HepG2 (cell line): ENCODE data around the gene BTBD8. TPM values are rescaled to one million over a fixed set of nuclear protein-coding genes. Genes with fewer than 3 reads are reported as not detected.

Experiments used
- ATAC-seq: fragments of 200-7000 bp; cut with Tn5 transposase; 3 replicates; pipeline ENCODE4 v1.9.1; 2020; ENCODE audit warnings: mild to moderate bottlenecking, moderate library complexity
- BruUV-seq: library from RNA; stranded (reverse); fragments of 400-500 nt; replicated peaks from 2 replicates; lab custom pipeline; 2021; lab: Mats Ljungman, UMichigan
- CTCF ChIA-PET: fragments of 300-600 bp; formaldehyde crosslinking; extraction: SDS; loops from one replicate; lab custom pipeline; 2021; ENCODE audit warnings: low total read pairs, inconsistent platforms, low intra/inter-chr PET ratio; lab: Yijun Ruan, JAX
- POLR2A ChIA-PET: fragments of 350-600 bp; sonication (Branson Sonifier 250); formaldehyde crosslinking; loops from one replicate; lab custom pipeline; 2020; ENCODE audit warnings: antibody characterized with exemption, inconsistent platforms; lab: Yijun Ruan, JAX
- DNase-seq: peaks from one replicate; pipeline ENCODE4 v3.0.0-alpha.2; 2015; ENCODE audit warnings: low spot score
- FAIRE-seq: peaks from 3 replicates; lab custom pipeline; 2011; peaks lifted over from hg19 to GRCh38; lab: Jason Lieb, UNC
- H2AFZ ChIP-seq: one replicate; pipeline ENCODE4 v1.6.1; 2011; ENCODE audit warnings: low read length, inconsistent platforms
- H3K27ac ChIP-seq: fragments of 300-600 bp; 3 replicates; pipeline ENCODE4 v1.8.0; 2011; ENCODE audit warnings: mixed run types, mild to moderate bottlenecking, mixed read lengths, low read length, inconsistent platforms; ENCODE audit not compliant: insufficient read depth; ENCODE audit errors: extremely low read length
- H3K27me3 ChIP-seq, 2 experiments: fragments of 200-600 bp in 1 of 2; 2 replicates in 1 of 2; 3 replicates in 1 of 2; pipeline versions ENCODE4 v1.6.0 to v1.8.0; 2011; ENCODE audit warnings: low read length in 2 of 2, mild to moderate bottlenecking in 2 of 2, moderate library complexity in 2 of 2, inconsistent platforms in 1 of 2; ENCODE audit not compliant: insufficient read depth in 2 of 2, control insufficient read depth in 1 of 2
- H3K36me3 ChIP-seq, 2 experiments: fragments of 200-600 bp in 1 of 2; replicated peaks in 1 of 2; 2 replicates in 1 of 2; 3 replicates in 1 of 2; pipeline versions ENCODE4 v1.5.1 to v1.8.0; 2011; ENCODE audit warnings: low read length in 2 of 2, inconsistent platforms in 1 of 2; ENCODE audit not compliant: insufficient read depth in 2 of 2, control insufficient read depth in 1 of 2
- H3K4me1 ChIP-seq: 2 replicates; pipeline ENCODE4 v1.5.1; 2012; ENCODE audit warnings: low read length, inconsistent platforms; ENCODE audit not compliant: insufficient read depth
- H3K4me2 ChIP-seq: 2 replicates; pipeline ENCODE4 v1.6.0; 2011; ENCODE audit warnings: low read depth, low read length, inconsistent platforms
- H3K4me3 ChIP-seq, 3 experiments: fragments of 200-600 bp in 1 of 3; sonication (generic), shearing (Covaris generic) in 1 of 3; replicated peaks in 1 of 3; 2 replicates each; pipeline ENCODE4 v1.5.1; 2011 to 2016; ENCODE audit warnings: low read length in 3 of 3, inconsistent platforms in 2 of 3, low read depth in 2 of 3, mild to moderate bottlenecking in 2 of 3, control low read depth in 1 of 3, mixed read lengths in 1 of 3; ENCODE audit not compliant: insufficient read depth in 1 of 3
- H3K79me2 ChIP-seq: one replicate; pipeline ENCODE4 v1.6.1; 2011; ENCODE audit warnings: low read length, inconsistent platforms; ENCODE audit not compliant: insufficient read depth
- H3K9ac ChIP-seq: 2 replicates; pipeline ENCODE4 v1.6.0; 2011; ENCODE audit warnings: mild to moderate bottlenecking, low read depth, low read length, inconsistent platforms; ENCODE audit not compliant: insufficient read depth
- H3K9me3 ChIP-seq: 2 replicates; pipeline ENCODE4 v1.5.1; 2012; ENCODE audit warnings: mild to moderate bottlenecking, low read length
- H4K20me1 ChIP-seq: 2 replicates; pipeline ENCODE4 v1.6.0; 2011; ENCODE audit warnings: inconsistent platforms, mild to moderate bottlenecking, low read length, moderate library complexity; ENCODE audit not compliant: insufficient read depth
- EZH2 ChIP-seq: conservative IDR thresholded peaks from 2 replicates; pipeline ENCODE4 v1.6.1; 2012; ENCODE audit warnings: mild to moderate bottlenecking, low read depth, low read length, moderate library complexity
- HOXA3 ChIP-seq: sonication (generic); formaldehyde crosslinking; IDR thresholded peaks from 2 replicates; pipeline ENCODE4 v1.5.0; 2020; ENCODE audit warnings: missing genetic modification reagents
- NR2F1 ChIP-seq, 2 experiments: fragments of 450-650 bp in 1 of 2; formaldehyde crosslinking in 1 of 2; IDR thresholded peaks; 2 replicates each; pipeline versions ENCODE4 v1.5.0 to v1.6.1; 2016 to 2020; ENCODE audit warnings: mild to moderate bottlenecking in 1 of 2, missing compliant biosample characterization in 1 of 2, missing genetic modification reagents in 1 of 2, moderate library complexity in 1 of 2
- ZKSCAN1 ChIP-seq: fragments of 150-350 bp; IDR thresholded peaks from 2 replicates; pipeline ENCODE4 v1.6.1; 2014; ENCODE audit warnings: low read length
- ZNF446 ChIP-seq: sonication (generic); formaldehyde crosslinking; IDR thresholded peaks from 2 replicates; pipeline ENCODE4 v1.5.0; 2020; ENCODE audit warnings: mild to moderate bottlenecking, missing genetic modification reagents
- ZNF567 ChIP-seq: sonication (generic); formaldehyde crosslinking; IDR thresholded peaks from 2 replicates; pipeline ENCODE4 v1.8.1; 2023; ENCODE audit warnings: mild to moderate bottlenecking, missing genetic modification reagents, borderline replicate concordance
- WGBS: methylation state at CpG from one replicate; pipeline ENCODE4 v1.1.6; 2017; ENCODE audit warnings: low lambda C conversion rate; 5-methylcytosine and 5-hydroxymethylcytosine counted together
- in situ Hi-C: cut with HindIII; loops from 2 replicates; pipeline ENCODE4 v1.10.0; 2017; ENCODE audit warnings: low pct_unique_long_range_greater_than_20kb; ENCODE audit not compliant: extremely low pct_ligation_motif_present
- intact Hi-C: fragments of 100-400 bp; cut with micrococcal nuclease; formaldehyde crosslinking; loops from one replicate; pipeline ENCODE4 v1.10.0; 2022; ENCODE audit not compliant: unreplicated experiment
- polyA plus RNA-seq, 8 experiments: library from polyadenylated mRNA; depleted of rRNA in 3 of 8; stranded (reverse) in 7 of 8; unstranded in 1 of 8; fragments of >200 nt; fragmentation: Illumina TruSeq in 4 of 8; extraction: Trizol in 4 of 8; gene quantifications; 2 replicates each; pipeline versions ENCODE4 v1.2.1 to v1.2.3, GENCODE V29; 2011 to 2016; ENCODE audit warnings: low read depth in 4 of 8, missing spikeins in 1 of 8, mixed read lengths in 1 of 8; ENCODE audit not compliant: insufficient read depth in 1 of 8
- total RNA-seq, 5 experiments: library from RNA; depleted of rRNA; stranded (reverse); fragments of >200 nt; fragmentation: Illumina TruSeq; extraction: Trizol; gene quantifications; 2 replicates each; pipeline ENCODE4 v1.2.3, GENCODE V29; 2016; ENCODE audit warnings: low read depth in 1 of 5
- TF ChIP-seq, protein P1 (sequence below): sonication (generic); formaldehyde crosslinking; IDR thresholded peaks from 2 replicates; pipeline ENCODE4 v1.5.1; 2020; ENCODE audit warnings: missing genetic modification reagents, mild to moderate bottlenecking, borderline replicate concordance
- TF ChIP-seq, protein P2 (sequence below): sonication (generic); formaldehyde crosslinking; IDR thresholded peaks from 2 replicates; pipeline ENCODE4 v1.4.0; 2020; ENCODE audit warnings: missing genetic modification reagents
- TF ChIP-seq, protein P3 (sequence below): sonication (generic); formaldehyde crosslinking; IDR thresholded peaks from 2 replicates; pipeline ENCODE4 v1.4.0; 2020; ENCODE audit warnings: missing genetic modification reagents, borderline replicate concordance

Gene BTBD8
- total and polyA plus RNA-seq, 2 of the 13 experiments (the other 11 are each of a cell fraction or from before 2014, with no cell fraction given): 0.41 to 1.8 TPM

DNA sequence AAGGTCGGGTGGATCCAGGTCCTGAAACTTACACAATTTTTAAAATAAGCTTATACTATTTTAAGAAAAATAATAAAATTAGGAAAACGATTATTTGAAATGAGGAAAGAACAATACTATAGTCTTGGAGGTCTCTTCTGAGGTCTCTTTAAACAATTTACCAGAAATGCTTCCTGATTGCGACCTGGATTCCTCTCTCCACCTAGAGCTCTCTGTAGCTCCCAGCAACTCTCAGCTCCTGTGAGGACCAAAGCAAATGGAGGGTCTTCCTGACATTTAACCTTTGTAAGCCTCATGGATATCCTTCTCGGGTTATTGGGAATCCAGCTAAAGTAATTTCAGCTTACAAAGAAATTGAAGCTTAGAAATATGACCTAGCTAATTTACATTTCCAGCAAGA is 886 bp downstream of the BTBD8 start:
- peak overlapping the region; percentile 90 for H3K4me2 ChIP-seq
- POLR2A ChIA-PET: interaction anchor here (1.2 kb wide), 1 partner anchor 217 kb away, joined by 3 read pairs; no protein-coding TSS in a partner anchor
- 24% methylated on average over 4 of the region's 4 CpGs for WGBS
- no peak for ATAC-seq
- CTCF ChIA-PET: no interaction called here
- H2AFZ ChIP-seq: no peak overlapping the region
- TF ChIP-seq HOXA3 (CRISPR knock-in tag) (no peak), ZNF567 (CRISPR knock-in tag) (no peak), EZH2 (no peak)
- TF ChIP-seq, protein P1, sequence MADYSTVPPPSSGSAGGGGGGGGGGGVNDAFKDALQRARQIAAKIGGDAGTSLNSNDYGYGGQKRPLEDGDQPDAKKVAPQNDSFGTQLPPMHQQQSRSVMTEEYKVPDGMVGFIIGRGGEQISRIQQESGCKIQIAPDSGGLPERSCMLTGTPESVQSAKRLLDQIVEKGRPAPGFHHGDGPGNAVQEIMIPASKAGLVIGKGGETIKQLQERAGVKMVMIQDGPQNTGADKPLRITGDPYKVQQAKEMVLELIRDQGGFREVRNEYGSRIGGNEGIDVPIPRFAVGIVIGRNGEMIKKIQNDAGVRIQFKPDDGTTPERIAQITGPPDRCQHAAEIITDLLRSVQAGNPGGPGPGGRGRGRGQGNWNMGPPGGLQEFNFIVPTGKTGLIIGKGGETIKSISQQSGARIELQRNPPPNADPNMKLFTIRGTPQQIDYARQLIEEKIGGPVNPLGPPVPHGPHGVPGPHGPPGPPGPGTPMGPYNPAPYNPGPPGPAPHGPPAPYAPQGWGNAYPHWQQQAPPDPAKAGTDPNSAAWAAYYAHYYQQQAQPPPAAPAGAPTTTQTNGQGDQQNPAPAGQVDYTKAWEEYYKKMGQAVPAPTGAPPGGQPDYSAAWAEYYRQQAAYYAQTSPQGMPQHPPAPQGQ: no peak
- no peaks in the 10 kb centered on the region for H4K20me1 ChIP-seq
- no peaks in the 10 kb centered on the region for H3K36me3 ChIP-seq
- no peak for FAIRE-seq
- peaks cover 12% of the 10 kb centered on the region; the same call in 1 of the 2 replicates for H3K4me1 ChIP-seq
- H3K4me3 ChIP-seq: peak overlapping the region; percentile 71 to 88 (median 77)
- H3K9ac ChIP-seq: peak overlapping the region; percentile 69
- in situ Hi-C loops (loop anchor here (10.0 kb wide), 1 partner anchor 64 kb away; no protein-coding TSS in a partner anchor), intact Hi-C loops (loop anchor here (5.0 kb wide), 1 partner anchor 54 kb away; the partner anchor contains the start of gene EPHX4)
- no peak overlapping the region for H3K27ac ChIP-seq
- DNase-seq: no peak
- no peaks in the 10 kb centered on the region for H3K79me2 ChIP-seq
- no peaks in the 10 kb centered on the region; a peak in 1 of 5 replicates for H3K27me3 ChIP-seq
- no peaks in the 10 kb centered on the region for H3K9me3 ChIP-seq
- no TSS peak for BruUV-seq

DNA sequence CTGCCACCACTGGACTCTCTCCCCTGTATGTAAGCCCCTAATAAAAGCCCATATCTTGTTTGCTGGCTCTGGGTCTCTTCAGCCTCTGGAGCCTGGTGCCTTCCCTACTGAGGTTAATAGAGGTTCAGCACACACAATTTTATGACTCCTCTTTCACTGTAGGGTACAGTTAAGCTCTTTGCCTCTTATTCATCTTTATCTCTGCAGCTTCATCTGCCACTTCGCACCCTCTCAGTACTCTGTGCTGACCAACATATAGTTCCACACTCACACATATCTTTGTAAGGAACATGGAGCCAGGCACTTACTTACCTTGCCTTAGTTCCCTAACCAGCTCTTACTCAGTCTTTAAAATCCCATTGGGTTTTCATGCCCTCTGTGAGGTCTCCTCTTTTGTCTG is 4.5 kb downstream of the BTBD8 start:
- H3K4me3 ChIP-seq: no peak overlapping the region
- H3K9me3 ChIP-seq: no peaks in the 10 kb centered on the region
- H3K9ac ChIP-seq: no peak overlapping the region
- no TSS peak for BruUV-seq
- H3K27ac ChIP-seq: no peak overlapping the region
- H3K27me3 ChIP-seq: no peaks in the 10 kb centered on the region; a peak in 1 of 5 replicates
- no peaks in the 10 kb centered on the region for H3K79me2 ChIP-seq
- CTCF ChIA-PET: no interaction called here
- no peak for FAIRE-seq
- intact Hi-C loops: loop anchor here (5.0 kb wide), 1 partner anchor 57 kb away; the partner anchor contains the start of gene EPHX4
- no peaks in the 10 kb centered on the region for H3K36me3 ChIP-seq
- POLR2A ChIA-PET: no interaction called here
- in situ Hi-C loops: loop anchor here (10.0 kb wide), 1 partner anchor 60 kb away; no protein-coding TSS in a partner anchor
- H2AFZ ChIP-seq: no peak overlapping the region
- no peaks in the 10 kb centered on the region for H4K20me1 ChIP-seq
- H3K4me2 ChIP-seq: no peak overlapping the region
- no peak for DNase-seq
- no peak for ATAC-seq
- 97% methylated on average over 1 of the region's 1 CpG for whole genome bisulfite sequencing
- peaks cover 14% of the 10 kb centered on the region; the same call in 1 of the 2 replicates for H3K4me1 ChIP-seq
- TF ChIP-seq, protein P2, sequence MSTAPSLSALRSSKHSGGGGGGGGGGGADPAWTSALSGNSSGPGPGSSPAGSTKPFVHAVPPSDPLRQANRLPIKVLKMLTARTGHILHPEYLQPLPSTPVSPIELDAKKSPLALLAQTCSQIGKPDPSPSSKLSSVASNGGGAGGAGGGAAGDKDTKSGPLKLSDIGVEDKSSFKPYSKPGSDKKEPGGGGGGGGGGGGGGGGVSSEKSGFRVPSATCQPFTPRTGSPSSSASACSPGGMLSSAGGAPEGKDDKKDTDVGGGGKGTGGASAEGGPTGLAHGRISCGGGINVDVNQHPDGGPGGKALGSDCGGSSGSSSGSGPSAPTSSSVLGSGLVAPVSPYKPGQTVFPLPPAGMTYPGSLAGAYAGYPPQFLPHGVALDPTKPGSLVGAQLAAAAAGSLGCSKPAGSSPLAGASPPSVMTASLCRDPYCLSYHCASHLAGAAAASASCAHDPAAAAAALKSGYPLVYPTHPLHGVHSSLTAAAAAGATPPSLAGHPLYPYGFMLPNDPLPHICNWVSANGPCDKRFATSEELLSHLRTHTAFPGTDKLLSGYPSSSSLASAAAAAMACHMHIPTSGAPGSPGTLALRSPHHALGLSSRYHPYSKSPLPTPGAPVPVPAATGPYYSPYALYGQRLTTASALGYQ: no peak
- TF ChIP-seq, protein P3, sequence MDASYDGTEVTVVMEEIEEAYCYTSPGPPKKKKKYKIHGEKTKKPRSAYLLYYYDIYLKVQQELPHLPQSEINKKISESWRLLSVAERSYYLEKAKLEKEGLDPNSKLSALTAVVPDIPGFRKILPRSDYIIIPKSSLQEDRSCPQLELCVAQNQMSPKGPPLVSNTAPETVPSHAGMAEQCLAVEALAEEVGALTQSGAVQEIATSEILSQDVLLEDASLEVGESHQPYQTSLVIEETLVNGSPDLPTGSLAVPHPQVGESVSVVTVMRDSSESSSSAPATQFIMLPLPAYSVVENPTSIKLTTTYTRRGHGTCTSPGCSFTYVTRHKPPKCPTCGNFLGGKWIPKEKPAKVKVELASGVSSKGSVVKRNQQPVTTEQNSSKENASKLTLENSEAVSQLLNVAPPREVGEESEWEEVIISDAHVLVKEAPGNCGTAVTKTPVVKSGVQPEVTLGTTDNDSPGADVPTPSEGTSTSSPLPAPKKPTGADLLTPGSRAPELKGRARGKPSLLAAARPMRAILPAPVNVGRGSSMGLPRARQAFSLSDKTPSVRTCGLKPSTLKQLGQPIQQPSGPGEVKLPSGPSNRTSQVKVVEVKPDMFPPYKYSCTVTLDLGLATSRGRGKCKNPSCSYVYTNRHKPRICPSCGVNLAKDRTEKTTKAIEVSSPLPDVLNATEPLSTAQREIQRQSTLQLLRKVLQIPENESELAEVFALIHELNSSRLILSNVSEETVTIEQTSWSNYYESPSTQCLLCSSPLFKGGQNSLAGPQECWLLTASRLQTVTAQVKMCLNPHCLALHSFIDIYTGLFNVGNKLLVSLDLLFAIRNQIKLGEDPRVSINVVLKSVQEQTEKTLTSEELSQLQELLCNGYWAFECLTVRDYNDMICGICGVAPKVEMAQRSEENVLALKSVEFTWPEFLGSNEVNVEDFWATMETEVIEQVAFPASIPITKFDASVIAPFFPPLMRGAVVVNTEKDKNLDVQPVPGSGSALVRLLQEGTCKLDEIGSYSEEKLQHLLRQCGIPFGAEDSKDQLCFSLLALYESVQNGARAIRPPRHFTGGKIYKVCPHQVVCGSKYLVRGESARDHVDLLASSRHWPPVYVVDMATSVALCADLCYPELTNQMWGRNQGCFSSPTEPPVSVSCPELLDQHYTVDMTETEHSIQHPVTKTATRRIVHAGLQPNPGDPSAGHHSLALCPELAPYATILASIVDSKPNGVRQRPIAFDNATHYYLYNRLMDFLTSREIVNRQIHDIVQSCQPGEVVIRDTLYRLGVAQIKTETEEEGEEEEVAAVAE: no peak
- TF ChIP-seq NR2F1 (CRISPR knock-in tag; IDR thresholded peaks at IDR 0.05) (no peak), ZKSCAN1 (no peak), ZNF446 (CRISPR knock-in tag) (no peak)
